Epithelial cell of proximal tubule (primary cell): ENCODE data around the gene SLC37A2. TPM values are rescaled to one million over a fixed set of nuclear protein-coding genes. Genes with fewer than 3 reads are reported as not detected.
A peak's percentile ranks its signal among the peaks of the same experiment; 100 is the strongest.

Experiments used
- DNase-seq: peaks from one replicate; pipeline ENCODE4 v3.0.0-alpha.2; 2011; ENCODE audit warnings: low read depth
- H3K4me3 ChIP-seq: 2 replicates; pipeline ENCODE4 v1.5.1; 2011; ENCODE audit warnings: low read depth, mild to moderate bottlenecking, low read length
- total RNA-seq: library from RNA; depleted of rRNA; stranded (reverse); fragments of >200 nt; gene quantifications from 2 replicates; pipeline ENCODE4 v1.2.3, GENCODE V29; 2015
- TF ChIP-seq, protein P1 (sequence below): conservative IDR thresholded peaks from 2 replicates; pipeline ENCODE4 v1.5.1; 2012; ENCODE audit warnings: low read depth, mild to moderate bottlenecking, low read length

Gene SLC37A2
- total RNA-seq, 1 donor from 2014 or later: 2.7 TPM

DNA sequence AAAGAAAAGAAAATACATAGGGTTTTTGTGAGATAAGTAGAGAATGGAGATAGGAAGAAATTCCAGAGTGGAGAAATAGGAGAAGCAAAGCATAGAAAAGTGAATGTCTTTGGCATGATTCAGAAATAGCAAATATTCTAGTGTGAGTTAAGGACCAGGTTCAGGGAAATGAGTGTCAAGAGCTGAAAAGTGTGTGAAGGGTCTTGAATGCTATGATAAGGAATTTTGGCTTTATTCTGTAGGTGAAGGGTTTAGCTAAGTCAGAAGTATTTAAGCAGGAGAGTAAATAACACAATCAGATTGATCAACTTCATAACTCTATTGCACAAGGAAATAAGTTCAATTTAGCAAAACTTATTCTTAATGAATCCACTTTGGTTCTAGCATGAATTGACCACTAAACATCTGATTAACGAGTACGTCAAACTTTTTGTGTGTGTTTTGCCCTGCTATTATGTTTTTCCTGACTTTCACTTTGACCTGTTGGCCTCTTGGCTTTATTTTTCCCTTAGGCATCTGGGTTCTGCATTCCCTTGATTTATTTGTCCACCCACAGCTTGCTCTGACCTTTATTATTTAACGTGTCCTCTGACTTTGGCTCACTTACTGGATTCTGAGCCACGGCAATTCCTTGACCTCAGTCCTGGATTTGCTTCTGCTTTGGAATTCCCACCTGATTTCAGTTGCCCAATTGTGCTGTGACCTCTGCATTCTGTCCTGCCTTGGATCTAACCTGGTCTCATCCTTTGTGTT, 60.3 kb downstream of the SLC37A2 start:
- TF ChIP-seq, protein P1, sequence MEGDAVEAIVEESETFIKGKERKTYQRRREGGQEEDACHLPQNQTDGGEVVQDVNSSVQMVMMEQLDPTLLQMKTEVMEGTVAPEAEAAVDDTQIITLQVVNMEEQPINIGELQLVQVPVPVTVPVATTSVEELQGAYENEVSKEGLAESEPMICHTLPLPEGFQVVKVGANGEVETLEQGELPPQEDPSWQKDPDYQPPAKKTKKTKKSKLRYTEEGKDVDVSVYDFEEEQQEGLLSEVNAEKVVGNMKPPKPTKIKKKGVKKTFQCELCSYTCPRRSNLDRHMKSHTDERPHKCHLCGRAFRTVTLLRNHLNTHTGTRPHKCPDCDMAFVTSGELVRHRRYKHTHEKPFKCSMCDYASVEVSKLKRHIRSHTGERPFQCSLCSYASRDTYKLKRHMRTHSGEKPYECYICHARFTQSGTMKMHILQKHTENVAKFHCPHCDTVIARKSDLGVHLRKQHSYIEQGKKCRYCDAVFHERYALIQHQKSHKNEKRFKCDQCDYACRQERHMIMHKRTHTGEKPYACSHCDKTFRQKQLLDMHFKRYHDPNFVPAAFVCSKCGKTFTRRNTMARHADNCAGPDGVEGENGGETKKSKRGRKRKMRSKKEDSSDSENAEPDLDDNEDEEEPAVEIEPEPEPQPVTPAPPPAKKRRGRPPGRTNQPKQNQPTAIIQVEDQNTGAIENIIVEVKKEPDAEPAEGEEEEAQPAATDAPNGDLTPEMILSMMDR: no peak
- no peak overlapping the region for H3K4me3 ChIP-seq
- DNase-seq: no peak

DNA sequence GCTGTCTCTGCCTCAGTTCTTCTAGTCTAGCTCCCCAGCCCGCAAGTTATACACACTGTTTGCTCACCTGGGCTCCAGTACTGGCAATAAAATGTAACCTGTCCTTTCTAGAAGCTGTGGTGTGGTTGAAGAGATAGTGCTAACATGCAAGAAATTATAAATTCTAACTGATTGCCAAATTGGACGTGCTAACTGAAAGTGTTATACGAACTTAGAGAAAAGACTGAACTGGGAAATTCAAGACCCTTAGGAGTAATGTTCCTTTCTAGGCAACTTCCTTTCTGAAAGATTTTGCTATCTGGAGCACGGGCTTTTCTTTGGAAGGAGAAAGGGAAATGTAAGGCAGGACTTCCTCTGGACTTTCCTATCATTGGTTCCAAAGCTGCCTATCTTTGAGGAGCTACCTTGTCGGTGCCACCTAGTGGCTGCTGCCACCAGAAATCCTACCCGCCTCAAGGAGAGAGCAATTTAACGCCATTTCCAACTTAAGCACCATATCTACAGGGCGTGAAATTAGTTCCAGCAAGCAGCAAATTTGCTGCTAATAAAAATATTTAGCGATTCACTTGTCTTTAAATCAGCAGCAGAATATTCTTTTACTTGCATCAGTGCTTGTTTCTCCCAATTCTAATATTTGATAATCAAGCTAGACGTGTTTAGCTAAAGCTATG, 61.0 kb downstream of the SLC37A2 start:
- no peak for DNase-seq
- TF ChIP-seq, protein P1: peak; percentile 52
- H3K4me3 ChIP-seq: no peak overlapping the region

DNA sequence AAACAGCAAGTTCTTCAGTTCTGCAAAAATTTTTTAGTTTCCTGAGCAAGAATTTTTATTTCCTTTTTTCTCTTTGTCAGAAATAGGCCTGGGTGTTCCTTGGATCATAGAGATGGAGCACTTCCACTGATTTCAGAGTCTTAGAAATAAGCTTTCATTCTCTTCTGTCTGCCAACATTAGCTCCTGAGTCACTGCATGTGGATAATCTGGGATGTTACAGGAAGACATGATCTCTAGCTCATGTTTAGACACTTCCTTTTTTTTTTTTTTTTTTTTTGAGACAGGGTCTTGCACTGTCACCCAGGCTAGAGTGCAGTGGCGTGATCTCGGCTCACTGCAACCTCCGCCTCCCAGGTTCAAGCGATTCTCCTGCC, 61.5 kb downstream of the SLC37A2 start:
- H3K4me3 ChIP-seq: no peak overlapping the region
- TF ChIP-seq, protein P1: no peak
- DNase-seq: no peak

DNA sequence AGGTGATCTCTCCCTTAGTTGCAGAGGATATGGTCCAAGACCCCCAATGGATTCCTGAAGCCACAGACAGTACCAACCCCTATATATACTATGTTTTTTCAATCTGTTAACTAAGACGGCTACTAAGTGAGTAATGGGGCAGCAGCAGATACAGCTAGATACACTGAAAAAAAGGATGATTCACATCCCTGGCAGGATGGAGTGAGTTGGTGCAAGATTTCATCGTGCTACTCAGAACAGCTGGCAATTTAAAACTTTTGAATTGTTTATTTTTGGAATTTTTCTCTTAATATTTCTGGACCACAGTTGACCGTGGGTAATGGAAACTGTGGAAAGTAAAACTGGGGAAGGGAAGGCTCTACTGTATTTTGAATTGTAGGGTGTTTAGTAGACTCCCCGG, 65.3 kb downstream of the SLC37A2 start:
- DNase-seq: no peak
- H3K4me3 ChIP-seq: no peak overlapping the region
- TF ChIP-seq, protein P1: no peak

DNA sequence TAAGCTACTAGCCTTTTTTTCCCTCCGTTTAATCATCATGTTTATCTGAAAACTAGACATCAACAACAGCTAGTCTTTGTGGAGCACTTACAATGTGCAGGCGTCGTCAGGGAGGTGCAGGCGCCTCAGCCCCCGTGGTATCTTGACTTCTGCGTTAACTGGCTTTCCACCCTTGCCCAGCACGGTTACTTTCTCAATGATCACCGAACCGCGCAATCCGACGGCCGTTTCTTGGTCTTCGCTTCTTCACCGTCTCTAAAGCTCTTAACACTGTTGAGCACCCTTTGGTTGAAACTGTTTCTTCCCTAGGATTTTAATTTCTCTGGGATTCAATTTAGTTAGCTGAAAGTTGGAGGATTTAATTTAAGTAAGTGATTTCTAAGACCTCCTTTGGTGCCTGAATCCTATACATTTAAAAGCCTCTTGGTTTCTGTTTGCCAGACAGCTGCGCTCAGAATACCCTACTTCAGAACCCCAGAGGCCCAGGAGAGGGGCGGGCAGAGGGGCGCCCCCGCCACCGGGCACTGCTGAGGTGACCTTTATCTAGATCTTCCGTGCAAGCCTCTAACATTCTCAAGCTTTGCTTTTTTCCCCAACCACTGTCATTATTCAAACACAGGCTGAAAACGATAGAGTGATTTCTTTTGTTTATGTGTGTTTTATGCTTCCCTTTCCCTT, 66.3 kb downstream of the SLC37A2 start:
- H3K4me3 ChIP-seq: peak overlapping the region; percentile 1
- DNase-seq: no peak
- TF ChIP-seq, protein P1: no peak

DNA sequence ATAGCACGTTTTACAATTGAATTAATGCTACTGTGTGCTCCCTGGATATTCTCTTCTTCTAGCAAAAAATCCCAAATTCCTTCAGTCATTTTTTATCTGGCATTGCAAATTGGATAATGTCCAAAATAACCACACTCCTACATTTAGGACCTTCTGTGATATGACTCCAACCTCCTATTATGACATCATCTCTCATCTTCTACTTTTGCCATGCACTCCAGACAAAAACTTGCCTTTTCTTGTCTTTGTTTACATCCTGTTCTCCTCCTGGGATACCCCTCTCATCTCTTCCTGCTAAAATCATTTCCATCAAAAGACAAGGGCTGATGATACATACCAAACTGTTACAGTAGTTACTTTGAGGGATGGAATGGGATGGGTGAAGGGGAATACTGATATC, 69.0 kb downstream of the SLC37A2 start:
- no peak for DNase-seq
- no peak overlapping the region for H3K4me3 ChIP-seq
- TF ChIP-seq, protein P1: no peak
